Mesothelial cell of epicardium (in vitro differentiated cells): ENCODE measurements around the gene RTP5. TPM values are rescaled to one million over a fixed set of nuclear protein-coding genes. Genes with fewer than 3 reads are reported as not detected.
A peak's percentile ranks its signal among the peaks of the same experiment; 100 is the strongest.

ENCODE experiments used
- DNase-seq, 2 experiments: peaks; one replicate each; pipeline ENCODE4 v3.0.0; 2021; ENCODE audit warnings: low spot score in 2 of 2; ENCODE audit not compliant: unreplicated experiment in 2 of 2
- H3K27ac Mint-ChIP-seq: 2 replicates; pipeline ENCODE4 v1.8.0; 2021; ENCODE audit warnings: mixed read lengths
- H3K27me3 Mint-ChIP-seq: 2 replicates; pipeline ENCODE4 v1.8.0; 2021; ENCODE audit warnings: low read depth, mixed read lengths
- H3K36me3 Mint-ChIP-seq: 2 replicates; pipeline ENCODE4 v1.8.0; 2021; ENCODE audit warnings: mixed read lengths
- H3K4me1 Mint-ChIP-seq: 2 replicates; pipeline ENCODE4 v1.8.0; 2021; ENCODE audit warnings: mixed read lengths
- H3K4me3 Mint-ChIP-seq: 2 replicates; pipeline ENCODE4 v1.8.0; 2021; ENCODE audit warnings: mild to moderate bottlenecking, moderate library complexity, mixed read lengths
- H3K9me3 Mint-ChIP-seq: 2 replicates; pipeline ENCODE4 v1.8.0; 2021; ENCODE audit warnings: mixed read lengths
- CTCF ChIP-seq: fragments of 200-600 bp; sonication (generic); IDR thresholded peaks from one replicate; pipeline ENCODE4 v1.5.0; 2021; ENCODE audit warnings: antibody characterized with exemption; ENCODE audit not compliant: unreplicated experiment
- total RNA-seq: library from RNA; stranded (reverse); gene quantifications from 3 replicates; pipeline ENCODE4 v1.2.1, GENCODE V29; 2021

RTP5 gene
- total RNA-seq, 1 donor from 2014 or later: not detected

GRCh38 chr2:241901500-241902351 lies 32.2 kb downstream of the RTP5 start:
- TF ChIP-seq CTCF: no peak
- peak overlapping the region; percentile 78 for H3K4me3 Mint-ChIP-seq
- no peaks in the 10 kb centered on the region for H3K9me3 Mint-ChIP-seq
- H3K4me1 Mint-ChIP-seq: peaks cover 13% of the 10 kb centered on the region
- no peaks in the 10 kb centered on the region for H3K27me3 Mint-ChIP-seq
- no peaks in the 10 kb centered on the region for H3K36me3 Mint-ChIP-seq
- H3K27ac Mint-ChIP-seq: peak overlapping the region; percentile 93
- DNase-seq: peak in 1 of 2 experiments; percentile 41

- Mint-ChIP-seq H3K4me1 (peaks cover 13% of the 10 kb centered on the region), H3K36me3 (no peaks in the 10 kb centered on the region), H3K4me3 (peak overlapping the region; percentile 28), H3K27me3 (no peaks in the 10 kb centered on the region), H3K27ac (no peak overlapping the region), H3K9me3 (no peaks in the 10 kb centered on the region)
- DNase-seq: no peak
- no peak for TF ChIP-seq CTCF
Measured at GRCh38 chr2:241902357-241902991, 32.9 kb downstream of the RTP5 start.

- no peaks in the 10 kb centered on the region for H3K36me3 Mint-ChIP-seq
- no peak for DNase-seq
Measured at GRCh38 chr2:241903121-241904010, 33.8 kb downstream of the RTP5 start.

GRCh38 chr2:241904011-241904718 lies 34.6 kb downstream of the RTP5 start:
- H3K27ac Mint-ChIP-seq: no peak overlapping the region
- H3K4me3 Mint-ChIP-seq: no peak overlapping the region
- TF ChIP-seq CTCF: no peak

More at GRCh38 chr2:241903121-241904010, 33.8 kb downstream of the RTP5 start:
- H3K4me1 Mint-ChIP-seq: peaks cover 13% of the 10 kb centered on the region
- no peak overlapping the region for H3K4me3 Mint-ChIP-seq
- no peak for TF ChIP-seq CTCF
- H3K27me3 Mint-ChIP-seq: no peaks in the 10 kb centered on the region
- no peaks in the 10 kb centered on the region for H3K9me3 Mint-ChIP-seq
- no peak overlapping the region for H3K27ac Mint-ChIP-seq

More at GRCh38 chr2:241904011-241904718, 34.6 kb downstream of the RTP5 start:
- Mint-ChIP-seq H3K4me1 (peaks cover 13% of the 10 kb centered on the region), H3K36me3 (no peaks in the 10 kb centered on the region), H3K27me3 (no peaks in the 10 kb centered on the region), H3K9me3 (no peaks in the 10 kb centered on the region)
- DNase-seq: no peak
